HEK293 (cell line): Measurements from ENCODE around the gene IGSF9.

Experiments used
- CTCF ChIA-PET: fragments of 350-600 bp; formaldehyde crosslinking; extraction: SDS; loops from one replicate; lab custom pipeline; 2021; ENCODE audit warnings: antibody characterized with exemption; lab: Yijun Ruan, JAX
- POLR2A ChIA-PET: fragments of 300-600 bp; formaldehyde crosslinking; extraction: SDS; loops from one replicate; lab custom pipeline; 2020; ENCODE audit warnings: antibody characterized with exemption, inconsistent platforms; lab: Yijun Ruan, JAX
- H3K27ac ChIP-seq: fragments of 200-500 bp; sonication (Bioruptor generic); 2 replicates; pipeline ENCODE4 v1.5.1; 2014; ENCODE audit warnings: low read depth, low read length, control low read depth, inconsistent platforms; ENCODE audit errors: extremely low read depth
- H3K36me3 ChIP-seq, 2 experiments: fragments of 200-500 bp in 1 of 2; sonication (Bioruptor generic) in 1 of 2; 1 replicate in 1 of 2; 2 replicates in 1 of 2; pipeline ENCODE4 v1.5.1; 2014 to 2017; ENCODE audit warnings: inconsistent platforms in 2 of 2, low read length in 2 of 2; ENCODE audit not compliant: control insufficient read depth in 2 of 2, insufficient read depth in 1 of 2
- H3K4me1 ChIP-seq: fragments of 200-500 bp; sonication (Bioruptor generic); 2 replicates; pipeline ENCODE4 v1.5.1; 2014; ENCODE audit warnings: mild to moderate bottlenecking, low read length, inconsistent platforms; ENCODE audit not compliant: control insufficient read depth, insufficient read depth
- H3K4me3 ChIP-seq: 2 replicates; pipeline ENCODE4 v1.5.1; 2011; ENCODE audit warnings: low read depth, mild to moderate bottlenecking, control low read depth, low read length, moderate library complexity
- H3K9me3 ChIP-seq: fragments of 200-500 bp; sonication (Bioruptor generic); 2 replicates; pipeline ENCODE4 v1.5.1; 2014; ENCODE audit warnings: low read depth, low read length, inconsistent platforms; ENCODE audit not compliant: control insufficient read depth, insufficient read depth
- KLF1 ChIP-seq: fragments of 450-650 bp; formaldehyde crosslinking; IDR thresholded peaks from 2 replicates; pipeline ENCODE4 v1.5.1; 2016; ENCODE audit warnings: missing biosample characterization, missing genetic modification characterization
- KLF10 ChIP-seq: fragments of 450-650 bp; IDR thresholded peaks from 2 replicates; pipeline ENCODE4 v1.5.1; 2018; ENCODE audit warnings: missing biosample characterization, mild to moderate bottlenecking, missing genetic modification characterization
- MYNN ChIP-seq: fragments of 450-650 bp; formaldehyde crosslinking; IDR thresholded peaks from 2 replicates; pipeline ENCODE4 v1.5.1; 2016; ENCODE audit warnings: missing biosample characterization, missing genetic modification characterization, borderline replicate concordance
- ZBTB17 ChIP-seq: fragments of 450-650 bp; formaldehyde crosslinking; IDR thresholded peaks from 2 replicates; pipeline ENCODE4 v1.5.1; 2016; ENCODE audit warnings: missing biosample characterization, missing genetic modification characterization
- ZBTB21 ChIP-seq: fragments of 450-650 bp; formaldehyde crosslinking; IDR thresholded peaks from 2 replicates; pipeline ENCODE4 v1.5.1; 2017; ENCODE audit warnings: missing biosample characterization, missing genetic modification characterization
- ZNF629 ChIP-seq: fragments of 450-650 bp; formaldehyde crosslinking; IDR thresholded peaks from 2 replicates; pipeline ENCODE4 v1.5.1; 2017; ENCODE audit warnings: missing biosample characterization, missing genetic modification characterization
- ZNF768 ChIP-seq: fragments of 450-650 bp; formaldehyde crosslinking; IDR thresholded peaks from 2 replicates; pipeline ENCODE4 v1.5.1; 2018; ENCODE audit warnings: missing biosample characterization, mild to moderate bottlenecking, missing genetic modification characterization
- ZNF792 ChIP-seq: fragments of 450-650 bp; formaldehyde crosslinking; IDR thresholded peaks from 2 replicates; pipeline ENCODE4 v1.5.1; 2016; ENCODE audit warnings: missing biosample characterization, missing genetic modification characterization
- ZXDB ChIP-seq: fragments of 450-650 bp; formaldehyde crosslinking; IDR thresholded peaks from 2 replicates; pipeline ENCODE4 v1.5.1; 2016; ENCODE audit warnings: missing biosample characterization, missing genetic modification characterization
- TF ChIP-seq, protein P1 (sequence below): fragments of 450-650 bp; formaldehyde crosslinking; IDR thresholded peaks from 2 replicates; pipeline ENCODE4 v1.5.1; 2016; ENCODE audit warnings: missing biosample characterization, missing genetic modification characterization
- TF ChIP-seq, protein P2 (sequence below): fragments of 450-650 bp; formaldehyde crosslinking; IDR thresholded peaks from 2 replicates; pipeline ENCODE4 v1.5.1; 2017; ENCODE audit warnings: missing biosample characterization, missing genetic modification characterization
- TF ChIP-seq, protein P3 (sequence below): fragments of 450-650 bp; formaldehyde crosslinking; IDR thresholded peaks from 2 replicates; pipeline ENCODE4; 2016; ENCODE audit warnings: missing biosample characterization, missing genetic modification characterization
- TF ChIP-seq, protein P4 (sequence below): fragments of 450-650 bp; formaldehyde crosslinking; IDR thresholded peaks from 2 replicates; pipeline ENCODE4 v1.5.1; 2016; ENCODE audit warnings: missing biosample characterization, missing genetic modification characterization
- TF ChIP-seq, protein P5 (sequence below): fragments of 450-650 bp; formaldehyde crosslinking; IDR thresholded peaks from 2 replicates; pipeline ENCODE4 v1.5.1; 2016; ENCODE audit warnings: missing biosample characterization, missing genetic modification characterization
- TF ChIP-seq, protein P6 (sequence below): fragments of 450-650 bp; formaldehyde crosslinking; IDR thresholded peaks from 2 replicates; pipeline ENCODE4 v1.5.1; 2016; ENCODE audit warnings: missing biosample characterization, missing genetic modification characterization, borderline replicate concordance
- TF ChIP-seq, protein P7 (sequence below): fragments of 450-650 bp; formaldehyde crosslinking; IDR thresholded peaks from 2 replicates; pipeline ENCODE4 v1.5.1; 2016; ENCODE audit warnings: missing biosample characterization, missing genetic modification characterization

Gene IGSF9, protein sequence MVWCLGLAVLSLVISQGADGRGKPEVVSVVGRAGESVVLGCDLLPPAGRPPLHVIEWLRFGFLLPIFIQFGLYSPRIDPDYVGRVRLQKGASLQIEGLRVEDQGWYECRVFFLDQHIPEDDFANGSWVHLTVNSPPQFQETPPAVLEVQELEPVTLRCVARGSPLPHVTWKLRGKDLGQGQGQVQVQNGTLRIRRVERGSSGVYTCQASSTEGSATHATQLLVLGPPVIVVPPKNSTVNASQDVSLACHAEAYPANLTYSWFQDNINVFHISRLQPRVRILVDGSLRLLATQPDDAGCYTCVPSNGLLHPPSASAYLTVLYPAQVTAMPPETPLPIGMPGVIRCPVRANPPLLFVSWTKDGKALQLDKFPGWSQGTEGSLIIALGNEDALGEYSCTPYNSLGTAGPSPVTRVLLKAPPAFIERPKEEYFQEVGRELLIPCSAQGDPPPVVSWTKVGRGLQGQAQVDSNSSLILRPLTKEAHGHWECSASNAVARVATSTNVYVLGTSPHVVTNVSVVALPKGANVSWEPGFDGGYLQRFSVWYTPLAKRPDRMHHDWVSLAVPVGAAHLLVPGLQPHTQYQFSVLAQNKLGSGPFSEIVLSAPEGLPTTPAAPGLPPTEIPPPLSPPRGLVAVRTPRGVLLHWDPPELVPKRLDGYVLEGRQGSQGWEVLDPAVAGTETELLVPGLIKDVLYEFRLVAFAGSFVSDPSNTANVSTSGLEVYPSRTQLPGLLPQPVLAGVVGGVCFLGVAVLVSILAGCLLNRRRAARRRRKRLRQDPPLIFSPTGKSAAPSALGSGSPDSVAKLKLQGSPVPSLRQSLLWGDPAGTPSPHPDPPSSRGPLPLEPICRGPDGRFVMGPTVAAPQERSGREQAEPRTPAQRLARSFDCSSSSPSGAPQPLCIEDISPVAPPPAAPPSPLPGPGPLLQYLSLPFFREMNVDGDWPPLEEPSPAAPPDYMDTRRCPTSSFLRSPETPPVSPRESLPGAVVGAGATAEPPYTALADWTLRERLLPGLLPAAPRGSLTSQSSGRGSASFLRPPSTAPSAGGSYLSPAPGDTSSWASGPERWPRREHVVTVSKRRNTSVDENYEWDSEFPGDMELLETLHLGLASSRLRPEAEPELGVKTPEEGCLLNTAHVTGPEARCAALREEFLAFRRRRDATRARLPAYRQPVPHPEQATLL

DNA sequence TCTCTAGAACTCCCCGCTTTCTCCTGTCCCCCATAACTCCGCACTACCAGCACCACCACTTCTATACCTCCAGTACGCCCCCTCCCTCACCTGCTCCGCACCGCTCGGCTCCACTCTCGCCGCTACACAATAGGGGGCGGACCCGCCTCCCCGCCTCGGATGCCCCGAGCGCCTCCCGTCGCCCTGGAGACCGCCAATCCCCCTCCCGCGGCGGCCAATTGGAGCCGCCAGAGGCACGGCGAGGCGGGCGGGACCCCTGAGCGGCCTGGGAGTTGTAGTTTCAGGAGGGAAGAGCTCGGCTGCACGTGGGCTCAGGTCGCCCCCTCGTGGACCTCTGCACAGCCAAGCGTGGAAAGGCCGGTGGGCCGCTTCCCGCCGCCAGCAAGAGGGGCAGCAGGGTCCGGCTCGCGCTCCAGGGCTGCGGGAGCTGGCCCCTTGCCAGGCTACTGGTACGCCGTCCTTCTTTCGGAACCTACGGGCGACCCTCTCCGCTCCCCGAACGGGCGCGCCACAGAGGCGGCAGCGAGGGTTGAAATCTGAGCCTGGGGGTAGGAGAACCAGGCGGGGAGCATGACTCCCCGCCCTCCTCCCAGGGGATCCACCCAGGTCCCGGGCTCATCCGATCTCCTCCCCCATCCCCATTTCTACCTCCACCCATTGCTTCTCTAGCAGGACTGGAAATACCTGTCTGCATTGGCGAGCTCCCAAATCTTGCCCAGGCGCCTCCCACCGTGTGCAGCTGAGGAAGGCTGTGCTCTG lies at the start of gene IGSF9:
IGSF9 (minus strand) TSS at position 131 of the 759 bp plus-strand sequence. CDS start 2,159 bp downstream, outside the sequence.
- ChIA-PET POLR2A (interaction anchor here (0.8 to 4.1 kb wide), 6 partner anchors 12 to 62 kb away, joined by 3 to 25 read pairs (median 4); partner anchors contain the start of gene TAGLN2), CTCF (interaction anchor here (0.5 to 10.8 kb wide), 23 partner anchors 9 to 814 kb away, joined by 3 to 87 read pairs (median 3); partner anchors contain the start of gene TAGLN2)
- Histone ChIP-seq H3K27ac (no peak within 1 kb of the TSS; the same call in 1 of the 2 replicates), H3K4me1 (no peaks in the 10 kb centered on the region), H3K36me3 (no peaks in the 10 kb centered on the region), H3K4me3 (peak within 1 kb of the TSS; percentile 45), H3K9me3 (no peaks in the 10 kb centered on the region)
- TF ChIP-seq ZNF629 (tag by site-specific recombination) (peak; percentile 56; the same call in 1 of the 2 replicates), ZNF768 (tag by site-specific recombination) (no peak), ZBTB17 (peak; percentile 85), KLF10 (peak; percentile 76; the same call in 1 of the 2 replicates), ZBTB21 (no peak), ZXDB (tag by site-specific recombination) (peak; percentile 75; the same call in 1 of the 2 replicates), KLF1 (tag by site-specific recombination) (peak; percentile 87), MYNN (no peak), ZNF792 (tag by site-specific recombination) (no peak)
- TF ChIP-seq, protein P1, sequence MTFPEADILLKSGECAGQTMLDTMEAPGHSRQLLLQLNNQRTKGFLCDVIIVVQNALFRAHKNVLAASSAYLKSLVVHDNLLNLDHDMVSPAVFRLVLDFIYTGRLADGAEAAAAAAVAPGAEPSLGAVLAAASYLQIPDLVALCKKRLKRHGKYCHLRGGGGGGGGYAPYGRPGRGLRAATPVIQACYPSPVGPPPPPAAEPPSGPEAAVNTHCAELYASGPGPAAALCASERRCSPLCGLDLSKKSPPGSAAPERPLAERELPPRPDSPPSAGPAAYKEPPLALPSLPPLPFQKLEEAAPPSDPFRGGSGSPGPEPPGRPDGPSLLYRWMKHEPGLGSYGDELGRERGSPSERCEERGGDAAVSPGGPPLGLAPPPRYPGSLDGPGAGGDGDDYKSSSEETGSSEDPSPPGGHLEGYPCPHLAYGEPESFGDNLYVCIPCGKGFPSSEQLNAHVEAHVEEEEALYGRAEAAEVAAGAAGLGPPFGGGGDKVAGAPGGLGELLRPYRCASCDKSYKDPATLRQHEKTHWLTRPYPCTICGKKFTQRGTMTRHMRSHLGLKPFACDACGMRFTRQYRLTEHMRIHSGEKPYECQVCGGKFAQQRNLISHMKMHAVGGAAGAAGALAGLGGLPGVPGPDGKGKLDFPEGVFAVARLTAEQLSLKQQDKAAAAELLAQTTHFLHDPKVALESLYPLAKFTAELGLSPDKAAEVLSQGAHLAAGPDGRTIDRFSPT (tag by site-specific recombination) = no peak
- TF ChIP-seq, protein P2, sequence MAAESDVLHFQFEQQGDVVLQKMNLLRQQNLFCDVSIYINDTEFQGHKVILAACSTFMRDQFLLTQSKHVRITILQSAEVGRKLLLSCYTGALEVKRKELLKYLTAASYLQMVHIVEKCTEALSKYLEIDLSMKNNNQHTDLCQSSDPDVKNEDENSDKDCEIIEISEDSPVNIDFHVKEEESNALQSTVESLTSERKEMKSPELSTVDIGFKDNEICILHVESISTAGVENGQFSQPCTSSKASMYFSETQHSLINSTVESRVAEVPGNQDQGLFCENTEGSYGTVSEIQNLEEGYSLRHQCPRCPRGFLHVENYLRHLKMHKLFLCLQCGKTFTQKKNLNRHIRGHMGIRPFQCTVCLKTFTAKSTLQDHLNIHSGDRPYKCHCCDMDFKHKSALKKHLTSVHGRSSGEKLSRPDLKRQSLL = 0 out of 2 replicates have a peak, but pooled peaks have one; percentile 14
- TF ChIP-seq, protein P3, sequence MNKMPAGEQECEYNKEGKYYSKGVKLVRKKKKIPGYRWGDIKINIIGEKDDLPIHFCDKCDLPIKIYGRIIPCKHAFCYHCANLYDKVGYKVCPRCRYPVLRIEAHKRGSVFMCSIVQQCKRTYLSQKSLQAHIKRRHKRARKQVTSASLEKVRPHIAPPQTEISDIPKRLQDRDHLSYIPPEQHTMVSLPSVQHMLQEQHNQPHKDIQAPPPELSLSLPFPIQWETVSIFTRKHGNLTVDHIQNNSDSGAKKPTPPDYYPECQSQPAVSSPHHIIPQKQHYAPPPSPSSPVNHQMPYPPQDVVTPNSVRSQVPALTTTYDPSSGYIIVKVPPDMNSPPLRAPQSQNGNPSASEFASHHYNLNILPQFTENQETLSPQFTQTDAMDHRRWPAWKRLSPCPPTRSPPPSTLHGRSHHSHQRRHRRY (tag by site-specific recombination) = no peak
- TF ChIP-seq, protein P4, sequence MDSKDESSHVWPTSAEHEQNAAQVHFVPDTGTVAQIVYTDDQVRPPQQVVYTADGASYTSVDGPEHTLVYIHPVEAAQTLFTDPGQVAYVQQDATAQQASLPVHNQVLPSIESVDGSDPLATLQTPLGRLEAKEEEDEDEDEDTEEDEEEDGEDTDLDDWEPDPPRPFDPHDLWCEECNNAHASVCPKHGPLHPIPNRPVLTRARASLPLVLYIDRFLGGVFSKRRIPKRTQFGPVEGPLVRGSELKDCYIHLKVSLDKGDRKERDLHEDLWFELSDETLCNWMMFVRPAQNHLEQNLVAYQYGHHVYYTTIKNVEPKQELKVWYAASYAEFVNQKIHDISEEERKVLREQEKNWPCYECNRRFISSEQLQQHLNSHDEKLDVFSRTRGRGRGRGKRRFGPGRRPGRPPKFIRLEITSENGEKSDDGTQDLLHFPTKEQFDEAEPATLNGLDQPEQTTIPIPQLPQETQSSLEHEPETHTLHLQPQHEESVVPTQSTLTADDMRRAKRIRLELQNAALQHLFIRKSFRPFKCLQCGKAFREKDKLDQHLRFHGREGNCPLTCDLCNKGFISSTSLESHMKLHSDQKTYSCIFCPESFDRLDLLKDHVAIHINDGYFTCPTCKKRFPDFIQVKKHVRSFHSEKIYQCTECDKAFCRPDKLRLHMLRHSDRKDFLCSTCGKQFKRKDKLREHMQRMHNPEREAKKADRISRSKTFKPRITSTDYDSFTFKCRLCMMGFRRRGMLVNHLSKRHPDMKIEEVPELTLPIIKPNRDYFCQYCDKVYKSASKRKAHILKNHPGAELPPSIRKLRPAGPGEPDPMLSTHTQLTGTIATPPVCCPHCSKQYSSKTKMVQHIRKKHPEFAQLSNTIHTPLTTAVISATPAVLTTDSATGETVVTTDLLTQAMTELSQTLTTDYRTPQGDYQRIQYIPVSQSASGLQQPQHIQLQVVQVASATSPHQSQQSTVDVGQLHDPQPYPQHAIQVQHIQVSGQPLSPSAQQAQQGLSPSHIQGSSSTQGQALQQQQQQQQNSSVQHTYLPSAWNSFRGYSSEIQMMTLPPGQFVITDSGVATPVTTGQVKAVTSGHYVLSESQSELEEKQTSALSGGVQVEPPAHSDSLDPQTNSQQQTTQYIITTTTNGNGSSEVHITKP (tag by site-specific recombination) = peak; percentile 79
- TF ChIP-seq, protein P5, sequence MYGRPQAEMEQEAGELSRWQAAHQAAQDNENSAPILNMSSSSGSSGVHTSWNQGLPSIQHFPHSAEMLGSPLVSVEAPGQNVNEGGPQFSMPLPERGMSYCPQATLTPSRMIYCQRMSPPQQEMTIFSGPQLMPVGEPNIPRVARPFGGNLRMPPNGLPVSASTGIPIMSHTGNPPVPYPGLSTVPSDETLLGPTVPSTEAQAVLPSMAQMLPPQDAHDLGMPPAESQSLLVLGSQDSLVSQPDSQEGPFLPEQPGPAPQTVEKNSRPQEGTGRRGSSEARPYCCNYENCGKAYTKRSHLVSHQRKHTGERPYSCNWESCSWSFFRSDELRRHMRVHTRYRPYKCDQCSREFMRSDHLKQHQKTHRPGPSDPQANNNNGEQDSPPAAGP (tag by site-specific recombination) = peak; percentile 84
- TF ChIP-seq, protein P6, sequence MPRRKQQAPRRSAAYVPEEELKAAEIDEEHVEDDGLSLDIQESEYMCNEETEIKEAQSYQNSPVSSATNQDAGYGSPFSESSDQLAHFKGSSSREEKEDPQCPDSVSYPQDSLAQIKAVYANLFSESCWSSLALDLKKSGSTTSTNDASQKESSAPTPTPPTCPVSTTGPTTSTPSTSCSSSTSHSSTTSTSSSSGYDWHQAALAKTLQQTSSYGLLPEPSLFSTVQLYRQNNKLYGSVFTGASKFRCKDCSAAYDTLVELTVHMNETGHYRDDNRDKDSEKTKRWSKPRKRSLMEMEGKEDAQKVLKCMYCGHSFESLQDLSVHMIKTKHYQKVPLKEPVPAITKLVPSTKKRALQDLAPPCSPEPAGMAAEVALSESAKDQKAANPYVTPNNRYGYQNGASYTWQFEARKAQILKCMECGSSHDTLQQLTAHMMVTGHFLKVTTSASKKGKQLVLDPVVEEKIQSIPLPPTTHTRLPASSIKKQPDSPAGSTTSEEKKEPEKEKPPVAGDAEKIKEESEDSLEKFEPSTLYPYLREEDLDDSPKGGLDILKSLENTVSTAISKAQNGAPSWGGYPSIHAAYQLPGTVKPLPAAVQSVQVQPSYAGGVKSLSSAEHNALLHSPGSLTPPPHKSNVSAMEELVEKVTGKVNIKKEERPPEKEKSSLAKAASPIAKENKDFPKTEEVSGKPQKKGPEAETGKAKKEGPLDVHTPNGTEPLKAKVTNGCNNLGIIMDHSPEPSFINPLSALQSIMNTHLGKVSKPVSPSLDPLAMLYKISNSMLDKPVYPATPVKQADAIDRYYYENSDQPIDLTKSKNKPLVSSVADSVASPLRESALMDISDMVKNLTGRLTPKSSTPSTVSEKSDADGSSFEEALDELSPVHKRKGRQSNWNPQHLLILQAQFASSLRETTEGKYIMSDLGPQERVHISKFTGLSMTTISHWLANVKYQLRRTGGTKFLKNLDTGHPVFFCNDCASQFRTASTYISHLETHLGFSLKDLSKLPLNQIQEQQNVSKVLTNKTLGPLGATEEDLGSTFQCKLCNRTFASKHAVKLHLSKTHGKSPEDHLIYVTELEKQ = no peak
- TF ChIP-seq, protein P7, sequence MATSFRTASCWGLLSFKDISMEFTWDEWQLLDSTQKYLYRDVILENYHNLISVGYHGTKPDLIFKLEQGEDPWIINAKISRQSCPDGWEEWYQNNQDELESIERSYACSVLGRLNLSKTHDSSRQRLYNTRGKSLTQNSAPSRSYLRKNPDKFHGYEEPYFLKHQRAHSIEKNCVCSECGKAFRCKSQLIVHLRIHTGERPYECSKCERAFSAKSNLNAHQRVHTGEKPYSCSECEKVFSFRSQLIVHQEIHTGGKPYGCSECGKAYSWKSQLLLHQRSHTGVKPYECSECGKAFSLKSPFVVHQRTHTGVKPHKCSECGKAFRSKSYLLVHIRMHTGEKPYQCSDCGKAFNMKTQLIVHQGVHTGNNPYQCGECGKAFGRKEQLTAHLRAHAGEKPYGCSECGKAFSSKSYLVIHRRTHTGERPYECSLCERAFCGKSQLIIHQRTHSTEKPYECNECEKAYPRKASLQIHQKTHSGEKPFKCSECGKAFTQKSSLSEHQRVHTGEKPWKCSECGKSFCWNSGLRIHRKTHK (tag by site-specific recombination) = no peak
